ENCODE data around the gene PANX3.

Gene PANX3, protein sequence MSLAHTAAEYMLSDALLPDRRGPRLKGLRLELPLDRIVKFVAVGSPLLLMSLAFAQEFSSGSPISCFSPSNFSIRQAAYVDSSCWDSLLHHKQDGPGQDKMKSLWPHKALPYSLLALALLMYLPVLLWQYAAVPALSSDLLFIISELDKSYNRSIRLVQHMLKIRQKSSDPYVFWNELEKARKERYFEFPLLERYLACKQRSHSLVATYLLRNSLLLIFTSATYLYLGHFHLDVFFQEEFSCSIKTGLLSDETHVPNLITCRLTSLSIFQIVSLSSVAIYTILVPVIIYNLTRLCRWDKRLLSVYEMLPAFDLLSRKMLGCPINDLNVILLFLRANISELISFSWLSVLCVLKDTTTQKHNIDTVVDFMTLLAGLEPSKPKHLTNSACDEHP

GRCh38 chr11:124611064-124611463, at the start of gene PANX3:
Gene PANX3 (plus strand): TSS chr11:124611428. CDS start chr11:124611557, 129 bp downstream.
- Histone ChIP-seq H3K27ac (ENCODE audit: low read depth, low read length) (no peak within 1 kb of the TSS), H3K4me3 (ENCODE audit: low read depth, low read length) (no peak within 1 kb of the TSS), H3K27me3 (ENCODE audit: control insufficient read depth, insufficient read depth, low read length) (no peaks in the 10 kb centered on the region), H3K9ac (ENCODE audit: low read length) (no peak within 1 kb of the TSS), H3K9me3 (ENCODE audit: control insufficient read depth, insufficient read depth, low read depth, low read length) (no peaks in the 10 kb centered on the region), H3K4me1 (ENCODE audit: control insufficient read depth, insufficient read depth, low read length) (no peaks in the 10 kb centered on the region), H3K36me3 (ENCODE audit: control insufficient read depth, insufficient read depth, low read length) (no peaks in the 10 kb centered on the region)

GRCh38 chr11:124569697-124570096, 41.5 kb upstream of the PANX3 start, which contains the start of gene OR8A1:
Gene OR8A1 (plus strand): TSS chr11:124569997. CDS start chr11:124570120, 123 bp downstream.
- no peaks in the 10 kb centered on the region for H3K9me3 ChIP-seq (ENCODE audit: control insufficient read depth, insufficient read depth, low read depth, low read length)
- H3K27ac ChIP-seq (ENCODE audit: low read depth, low read length): no peak within 1 kb of the TSS
- H3K36me3 ChIP-seq (ENCODE audit: control insufficient read depth, insufficient read depth, low read length): no peaks in the 10 kb centered on the region
- H3K4me3 ChIP-seq (ENCODE audit: low read depth, low read length): no peak within 1 kb of the TSS
- no peak within 1 kb of the TSS for H3K9ac ChIP-seq (ENCODE audit: low read length)
- no peaks in the 10 kb centered on the region for H3K4me1 ChIP-seq (ENCODE audit: control insufficient read depth, insufficient read depth, low read length)
- H3K27me3 ChIP-seq (ENCODE audit: control insufficient read depth, insufficient read depth, low read length): 0 out of 2 replicates have a peak, but pooled peaks cover 4% of the 10 kb centered on the region

DNA sequence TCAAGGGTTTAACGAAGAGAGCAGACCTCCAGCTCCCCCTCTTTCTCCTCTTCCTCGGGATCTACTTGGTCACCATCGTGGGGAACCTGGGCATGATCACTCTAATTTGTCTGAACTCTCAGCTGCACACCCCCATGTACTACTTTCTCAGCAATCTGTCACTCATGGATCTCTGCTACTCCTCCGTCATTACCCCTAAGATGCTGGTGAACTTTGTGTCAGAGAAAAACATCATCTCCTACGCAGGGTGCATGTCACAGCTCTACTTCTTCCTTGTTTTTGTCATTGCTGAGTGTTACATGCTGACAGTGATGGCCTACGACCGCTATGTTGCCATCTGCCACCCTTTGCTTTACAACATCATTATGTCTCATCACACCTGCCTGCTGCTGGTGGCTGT, 41.1 kb upstream of the PANX3 start:
- Histone ChIP-seq H3K9me3 (ENCODE audit: control insufficient read depth, insufficient read depth, low read depth, low read length) (no peaks in the 10 kb centered on the region), H3K27me3 (ENCODE audit: control insufficient read depth, insufficient read depth, low read length) (0 out of 2 replicates have a peak, but pooled peaks cover 4% of the 10 kb centered on the region), H3K9ac (ENCODE audit: low read length) (no peak overlapping the region), H3K4me1 (ENCODE audit: control insufficient read depth, insufficient read depth, low read length) (no peaks in the 10 kb centered on the region), H3K4me3 (ENCODE audit: low read depth, low read length) (no peak overlapping the region), H3K27ac (ENCODE audit: low read depth, low read length) (no peak overlapping the region), H3K36me3 (ENCODE audit: control insufficient read depth, insufficient read depth, low read length) (no peaks in the 10 kb centered on the region)

- no peaks in the 10 kb centered on the region for H3K27me3 ChIP-seq (ENCODE audit: control insufficient read depth, insufficient read depth, low read length)
- H3K9me3 ChIP-seq (ENCODE audit: control insufficient read depth, insufficient read depth, low read depth, low read length): no peaks in the 10 kb centered on the region
- H3K4me1 ChIP-seq (ENCODE audit: control insufficient read depth, insufficient read depth, low read length): no peaks in the 10 kb centered on the region; the same call in 1 of the 2 replicates
- no peak overlapping the region for H3K9ac ChIP-seq (ENCODE audit: low read length)
- H3K36me3 ChIP-seq (ENCODE audit: control insufficient read depth, insufficient read depth, low read length): no peaks in the 10 kb centered on the region
- H3K27ac ChIP-seq (ENCODE audit: low read depth, low read length): no peak overlapping the region
- no peak overlapping the region for H3K4me3 ChIP-seq (ENCODE audit: low read depth, low read length)
Measured at GRCh38 chr11:124577716-124578427, 33.4 kb upstream of the PANX3 start.

DNA sequence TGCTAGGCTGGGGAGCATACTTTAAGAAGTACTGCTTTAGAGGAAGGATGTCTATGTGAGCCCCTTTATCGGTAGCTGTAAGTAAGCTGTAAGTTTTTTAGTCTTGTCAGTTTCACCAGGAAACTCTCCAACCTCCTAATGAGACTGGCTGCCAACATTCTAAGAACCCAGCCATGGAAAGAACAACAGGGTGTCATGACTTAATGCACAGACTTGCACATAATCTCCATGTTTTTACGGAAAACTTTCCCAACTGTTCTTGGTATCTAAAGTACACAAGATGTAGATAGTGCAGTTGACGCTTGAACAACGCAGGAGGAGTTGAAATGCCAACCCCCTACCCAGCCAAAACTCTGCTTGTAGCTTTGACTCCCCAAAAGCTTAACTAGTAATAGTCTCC, 32.5 kb upstream of the PANX3 start:
- Histone ChIP-seq H3K9me3 (ENCODE audit: control insufficient read depth, insufficient read depth, low read depth, low read length) (no peaks in the 10 kb centered on the region), H3K4me1 (ENCODE audit: control insufficient read depth, insufficient read depth, low read length) (no peaks in the 10 kb centered on the region; the same call in 1 of the 2 replicates), H3K27me3 (ENCODE audit: control insufficient read depth, insufficient read depth, low read length) (no peaks in the 10 kb centered on the region), H3K27ac (ENCODE audit: low read depth, low read length) (no peak overlapping the region), H3K9ac (ENCODE audit: low read length) (no peak overlapping the region), H3K36me3 (ENCODE audit: control insufficient read depth, insufficient read depth, low read length) (no peaks in the 10 kb centered on the region), H3K4me3 (ENCODE audit: low read depth, low read length) (no peak overlapping the region)

- H3K9ac ChIP-seq (ENCODE audit: low read length): no peak overlapping the region
- H3K4me3 ChIP-seq (ENCODE audit: low read depth, low read length): no peak overlapping the region
- no peak overlapping the region for H3K27ac ChIP-seq (ENCODE audit: low read depth, low read length)
- no peaks in the 10 kb centered on the region for H3K27me3 ChIP-seq (ENCODE audit: control insufficient read depth, insufficient read depth, low read length)
- H3K9me3 ChIP-seq (ENCODE audit: control insufficient read depth, insufficient read depth, low read depth, low read length): no peaks in the 10 kb centered on the region
- no peaks in the 10 kb centered on the region for H3K36me3 ChIP-seq (ENCODE audit: control insufficient read depth, insufficient read depth, low read length)
- H3K4me1 ChIP-seq (ENCODE audit: control insufficient read depth, insufficient read depth, low read length): no peaks in the 10 kb centered on the region; the same call in 1 of the 2 replicates
Measured at GRCh38 chr11:124581817-124582216, 29.4 kb upstream of the PANX3 start.

DNA sequence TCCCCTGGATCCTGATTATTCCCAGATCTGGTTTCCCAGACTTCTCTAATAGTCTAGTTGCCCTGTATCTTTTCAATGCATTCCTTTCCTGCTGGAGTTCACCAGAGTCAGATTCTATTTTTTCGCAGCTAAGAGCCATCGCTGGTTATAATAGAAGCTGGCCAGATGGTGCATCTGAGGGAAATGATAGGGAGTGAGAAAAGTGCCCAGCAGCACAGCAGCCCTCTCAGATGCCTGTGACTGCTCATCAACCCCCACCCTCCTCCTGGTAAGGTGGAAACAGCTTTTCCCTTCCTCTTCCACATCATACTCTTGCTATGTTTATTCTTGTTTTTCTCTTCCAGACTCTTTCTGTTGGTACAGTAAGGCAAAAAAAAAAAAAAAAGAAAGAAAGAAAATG, 28.7 kb upstream of the PANX3 start:
- no peak overlapping the region for H3K4me3 ChIP-seq (ENCODE audit: low read depth, low read length)
- H3K9me3 ChIP-seq (ENCODE audit: control insufficient read depth, insufficient read depth, low read depth, low read length): no peaks in the 10 kb centered on the region
- H3K36me3 ChIP-seq (ENCODE audit: control insufficient read depth, insufficient read depth, low read length): no peaks in the 10 kb centered on the region
- no peaks in the 10 kb centered on the region; the same call in 1 of the 2 replicates for H3K4me1 ChIP-seq (ENCODE audit: control insufficient read depth, insufficient read depth, low read length)
- no peak overlapping the region for H3K27ac ChIP-seq (ENCODE audit: low read depth, low read length)
- H3K9ac ChIP-seq (ENCODE audit: low read length): no peak overlapping the region
- no peaks in the 10 kb centered on the region for H3K27me3 ChIP-seq (ENCODE audit: control insufficient read depth, insufficient read depth, low read length)

- no peaks in the 10 kb centered on the region for H3K9me3 ChIP-seq (ENCODE audit: control insufficient read depth, insufficient read depth, low read depth, low read length)
- no peaks in the 10 kb centered on the region for H3K27me3 ChIP-seq (ENCODE audit: control insufficient read depth, insufficient read depth, low read length)
- no peak overlapping the region for H3K4me3 ChIP-seq (ENCODE audit: low read depth, low read length)
- H3K4me1 ChIP-seq (ENCODE audit: control insufficient read depth, insufficient read depth, low read length): no peaks in the 10 kb centered on the region; the same call in 1 of the 2 replicates
- H3K27ac ChIP-seq (ENCODE audit: low read depth, low read length): no peak overlapping the region
- H3K36me3 ChIP-seq (ENCODE audit: control insufficient read depth, insufficient read depth, low read length): no peaks in the 10 kb centered on the region
- no peak overlapping the region for H3K9ac ChIP-seq (ENCODE audit: low read length)
Measured at GRCh38 chr11:124583781-124584180, 27.4 kb upstream of the PANX3 start.

- no peaks in the 10 kb centered on the region for H3K27me3 ChIP-seq (ENCODE audit: control insufficient read depth, insufficient read depth, low read length)
- H3K36me3 ChIP-seq (ENCODE audit: control insufficient read depth, insufficient read depth, low read length): no peaks in the 10 kb centered on the region
- H3K4me3 ChIP-seq (ENCODE audit: low read depth, low read length): no peak overlapping the region
- no peaks in the 10 kb centered on the region; the same call in 1 of the 2 replicates for H3K4me1 ChIP-seq (ENCODE audit: control insufficient read depth, insufficient read depth, low read length)
- no peaks in the 10 kb centered on the region for H3K9me3 ChIP-seq (ENCODE audit: control insufficient read depth, insufficient read depth, low read depth, low read length)
- H3K27ac ChIP-seq (ENCODE audit: low read depth, low read length): no peak overlapping the region
- H3K9ac ChIP-seq (ENCODE audit: low read length): no peak overlapping the region
Measured at GRCh38 chr11:124584681-124585372, 26.4 kb upstream of the PANX3 start.

GRCh38 chr11:124586238-124586860, 24.9 kb upstream of the PANX3 start:
- no peaks in the 10 kb centered on the region for H3K9me3 ChIP-seq (ENCODE audit: control insufficient read depth, insufficient read depth, low read depth, low read length)
- H3K36me3 ChIP-seq (ENCODE audit: control insufficient read depth, insufficient read depth, low read length): no peaks in the 10 kb centered on the region
- no peak overlapping the region for H3K9ac ChIP-seq (ENCODE audit: low read length)
- no peaks in the 10 kb centered on the region; the same call in 1 of the 2 replicates for H3K4me1 ChIP-seq (ENCODE audit: control insufficient read depth, insufficient read depth, low read length)
- H3K27ac ChIP-seq (ENCODE audit: low read depth, low read length): no peak overlapping the region
- no peak overlapping the region for H3K4me3 ChIP-seq (ENCODE audit: low read depth, low read length)
- no peaks in the 10 kb centered on the region for H3K27me3 ChIP-seq (ENCODE audit: control insufficient read depth, insufficient read depth, low read length)

Data from HUES6 (cell line).